SK-N-MC (cell line): ENCODE measurements around the gene ANXA3.

Source experiments
- EZH2 ChIP-seq: fragments of 200-600 bp; sonication (generic); IDR thresholded peaks from one replicate; pipeline ENCODE4 v1.6.1; 2017; ENCODE audit warnings: antibody characterized with exemption
- POLR2AphosphoS5 ChIP-seq: IDR thresholded peaks from 2 replicates; pipeline ENCODE4 v1.6.1; 2012; ENCODE audit warnings: mild to moderate bottlenecking, low read depth, low read length, borderline replicate concordance

- TF ChIP-seq POLR2AphosphoS5 (no peak), EZH2 (no peak)
Measured at GRCh38 chr4:78578674-78579425, 27.3 kb downstream of the ANXA3 start.
